MM.1S (cell line): Measurements from ENCODE around the gene LRCH4.

ENCODE experiments used
- EZH2 ChIP-seq: fragments of 300-600 bp; sonication (generic); optimal IDR thresholded peaks from 2 replicates; pipeline ENCODE3; 2017; ENCODE audit warnings: low read depth, mild to moderate bottlenecking, antibody characterized with exemption, low read length, mixed read lengths
- TF ChIP-seq, protein P1 (sequence below): fragments of 300-600 bp; sonication (generic); IDR thresholded peaks from 2 replicates; pipeline ENCODE4 v1.5.1; 2016; ENCODE audit warnings: antibody characterized with exemption, low read length, mixed read lengths

DNA sequence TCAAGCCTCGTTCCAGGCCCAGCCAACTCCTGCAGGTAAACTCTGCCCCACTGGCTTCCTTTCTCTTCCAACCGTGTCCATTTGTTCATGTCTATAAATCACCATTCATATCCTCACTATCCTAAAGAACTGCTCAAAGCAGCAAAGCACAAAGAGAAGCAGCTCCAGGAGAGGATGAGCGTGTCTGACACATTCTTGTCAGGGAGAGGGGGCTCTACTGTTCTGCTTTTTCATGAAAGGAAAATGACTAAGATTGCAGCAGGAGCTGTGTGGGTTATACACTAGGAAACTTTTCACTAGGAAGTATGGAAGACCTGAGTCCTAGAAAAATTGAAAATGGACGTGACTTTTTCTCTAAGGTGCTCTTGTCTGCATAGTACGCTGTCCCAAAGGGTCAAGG, 30.2 kb downstream of the LRCH4 start:
- TF ChIP-seq, protein P1, sequence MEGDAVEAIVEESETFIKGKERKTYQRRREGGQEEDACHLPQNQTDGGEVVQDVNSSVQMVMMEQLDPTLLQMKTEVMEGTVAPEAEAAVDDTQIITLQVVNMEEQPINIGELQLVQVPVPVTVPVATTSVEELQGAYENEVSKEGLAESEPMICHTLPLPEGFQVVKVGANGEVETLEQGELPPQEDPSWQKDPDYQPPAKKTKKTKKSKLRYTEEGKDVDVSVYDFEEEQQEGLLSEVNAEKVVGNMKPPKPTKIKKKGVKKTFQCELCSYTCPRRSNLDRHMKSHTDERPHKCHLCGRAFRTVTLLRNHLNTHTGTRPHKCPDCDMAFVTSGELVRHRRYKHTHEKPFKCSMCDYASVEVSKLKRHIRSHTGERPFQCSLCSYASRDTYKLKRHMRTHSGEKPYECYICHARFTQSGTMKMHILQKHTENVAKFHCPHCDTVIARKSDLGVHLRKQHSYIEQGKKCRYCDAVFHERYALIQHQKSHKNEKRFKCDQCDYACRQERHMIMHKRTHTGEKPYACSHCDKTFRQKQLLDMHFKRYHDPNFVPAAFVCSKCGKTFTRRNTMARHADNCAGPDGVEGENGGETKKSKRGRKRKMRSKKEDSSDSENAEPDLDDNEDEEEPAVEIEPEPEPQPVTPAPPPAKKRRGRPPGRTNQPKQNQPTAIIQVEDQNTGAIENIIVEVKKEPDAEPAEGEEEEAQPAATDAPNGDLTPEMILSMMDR = no peak
- TF ChIP-seq EZH2 = no peak
